PC-9 (cell line): ENCODE data around the gene ARHGAP44. TPM values are rescaled to one million over a fixed set of nuclear protein-coding genes. Genes with fewer than 3 reads are reported as not detected.

ENCODE experiments used
- BruUV-seq: library from RNA; stranded (reverse); fragments of 400-500 nt; replicated peaks from 2 replicates; lab custom pipeline; 2021; lab: Mats Ljungman, UMichigan
- CTCF ChIA-PET: fragments of 300-600 bp; sonication (Branson Sonifier 250); formaldehyde crosslinking; loops from one replicate; lab custom pipeline; 2022; ENCODE audit warnings: antibody characterized with exemption; lab: Charles Lee
- POLR2A ChIA-PET: fragments of 300-600 bp; sonication (Branson Sonifier 250); formaldehyde crosslinking; loops from one replicate; lab custom pipeline; 2022; ENCODE audit warnings: antibody characterized with exemption; ENCODE audit not compliant: unreplicated experiment; lab: Charles Lee
- DNase-seq, 2 experiments: peaks; one replicate each; pipeline versions ENCODE4 v3.0.0 to v3.0.0-alpha.2; 2015 to 2022; ENCODE audit warnings: mixed read lengths in 1 of 2
- H2AFZ ChIP-seq: fragments of 200-600 bp; sonication (generic); 2 replicates; pipeline ENCODE4 v1.8.1; 2017; ENCODE audit warnings: antibody characterized with exemption
- H3F3A ChIP-seq: fragments of 200-600 bp; sonication (generic); 2 replicates; pipeline ENCODE4 v1.8.1; 2017; ENCODE audit warnings: antibody characterized with exemption, mild to moderate bottlenecking, low read depth; ENCODE audit not compliant: insufficient read depth
- H3K27ac ChIP-seq: fragments of 200-600 bp; sonication (generic); 2 replicates; pipeline ENCODE4 v1.6.1; 2016; ENCODE audit warnings: mixed run types
- H3K27me3 ChIP-seq: fragments of 200-600 bp; sonication (generic); 2 replicates; pipeline ENCODE4 v1.6.1; 2016; ENCODE audit warnings: low read depth, mixed run types; ENCODE audit not compliant: insufficient read depth
- H3K36me3 ChIP-seq: fragments of 200-600 bp; sonication (generic); 2 replicates; pipeline ENCODE4 v1.6.1; 2016; ENCODE audit warnings: low read depth, mixed run types
- H3K4me1 ChIP-seq: fragments of 200-600 bp; sonication (generic); replicated peaks from 2 replicates; pipeline ENCODE4 v1.6.1; 2016; ENCODE audit warnings: mixed run types; ENCODE audit not compliant: insufficient read depth
- H3K4me2 ChIP-seq: fragments of 200-600 bp; sonication (generic); 2 replicates; pipeline ENCODE4 v1.6.1; 2017; ENCODE audit warnings: mixed run types
- H3K4me3 ChIP-seq: fragments of 200-600 bp; sonication (generic); 2 replicates; pipeline ENCODE4 v1.6.1; 2016; ENCODE audit warnings: mixed run types
- H3K79me2 ChIP-seq: fragments of 200-600 bp; sonication (generic); 2 replicates; pipeline ENCODE4 v1.6.1; 2017; ENCODE audit warnings: low read depth, mixed run types
- H3K9me2 ChIP-seq: fragments of 200-600 bp; sonication (generic); 2 replicates; pipeline ENCODE4 v1.8.1; 2017; ENCODE audit warnings: mild to moderate bottlenecking; ENCODE audit not compliant: insufficient read depth
- H3K9me3 ChIP-seq: fragments of 200-600 bp; sonication (generic); 2 replicates; pipeline ENCODE4 v1.8.1; 2016; ENCODE audit warnings: low read depth; ENCODE audit not compliant: insufficient read depth
- H4K20me1 ChIP-seq: fragments of 200-600 bp; sonication (generic); 2 replicates; pipeline ENCODE4 v1.8.1; 2017; ENCODE audit not compliant: insufficient read depth
- EZH2 ChIP-seq: fragments of 200-600 bp; sonication (generic); IDR thresholded peaks from 2 replicates; pipeline ENCODE4 v1.8.0; 2017; ENCODE audit warnings: antibody characterized with exemption, low read depth
- intact Hi-C: fragments of 100-400 bp; cut with micrococcal nuclease; formaldehyde crosslinking; loops from one replicate; pipeline ENCODE4 v1.10.0; 2022; ENCODE audit not compliant: unreplicated experiment
- microRNA-seq: library from miRNA; unstranded; fragments of <30 nt; microRNA quantifications from one replicate; pipeline ENCODE4 v1.2.0, GENCODE V29; 2021; ENCODE audit warnings: borderline number of aligned reads, borderline replicate concordance
- total RNA-seq: library from RNA; stranded (reverse); gene quantifications from 2 replicates; pipeline ENCODE4 v1.2.3, GENCODE V29; 2021
- TF ChIP-seq, protein P1 (sequence below): fragments of 200-600 bp; sonication (generic); conservative IDR thresholded peaks from 2 replicates; pipeline ENCODE4 v1.6.1; 2017; ENCODE audit warnings: mixed run types, antibody characterized with exemption, mild to moderate bottlenecking, moderate library complexity

The ARHGAP44 gene
- total RNA-seq, 1 experiment from 2014 or later: not detected

DNA sequence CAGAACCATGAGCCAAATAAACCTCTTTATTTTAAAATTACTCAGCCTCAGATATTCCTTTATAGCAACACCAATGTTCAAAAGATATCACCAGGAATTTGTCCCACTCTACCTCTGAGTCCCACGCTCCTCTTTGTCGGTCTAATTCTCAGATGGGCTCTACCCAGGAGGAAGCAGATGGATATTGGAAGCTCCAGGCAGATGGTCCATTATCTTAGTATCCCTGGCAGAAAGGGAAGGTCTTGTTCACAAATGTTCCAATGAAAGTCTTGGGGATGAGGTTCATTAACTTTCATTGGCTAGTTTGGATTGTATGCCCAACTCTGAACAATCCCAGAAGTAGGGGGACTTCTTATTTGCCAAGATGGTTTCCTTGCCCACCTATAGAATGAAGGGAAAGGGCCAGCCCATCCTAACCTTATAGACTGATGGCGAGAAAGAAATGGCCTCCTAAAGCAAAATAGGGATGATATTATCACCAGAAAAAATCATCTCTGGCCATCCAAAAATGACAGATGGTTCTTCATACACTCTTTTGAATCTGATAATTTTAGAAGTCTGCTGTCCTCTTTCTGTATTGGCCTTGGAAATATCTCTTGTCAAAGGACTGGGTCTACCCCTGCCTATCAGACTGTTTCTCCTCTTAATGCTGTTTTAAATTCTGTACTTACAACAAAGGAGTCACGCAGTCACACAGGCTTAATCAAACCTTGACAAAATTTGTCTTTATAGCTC, 249.8 kb downstream of the ARHGAP44 start:
- intact Hi-C loops: no loop called here
- no peak overlapping the region for H2AFZ ChIP-seq
- DNase-seq: no peak

More for the DNA sequence above, 249.8 kb downstream of the ARHGAP44 start:
- TF ChIP-seq EZH2: no peak
- TF ChIP-seq, protein P1, sequence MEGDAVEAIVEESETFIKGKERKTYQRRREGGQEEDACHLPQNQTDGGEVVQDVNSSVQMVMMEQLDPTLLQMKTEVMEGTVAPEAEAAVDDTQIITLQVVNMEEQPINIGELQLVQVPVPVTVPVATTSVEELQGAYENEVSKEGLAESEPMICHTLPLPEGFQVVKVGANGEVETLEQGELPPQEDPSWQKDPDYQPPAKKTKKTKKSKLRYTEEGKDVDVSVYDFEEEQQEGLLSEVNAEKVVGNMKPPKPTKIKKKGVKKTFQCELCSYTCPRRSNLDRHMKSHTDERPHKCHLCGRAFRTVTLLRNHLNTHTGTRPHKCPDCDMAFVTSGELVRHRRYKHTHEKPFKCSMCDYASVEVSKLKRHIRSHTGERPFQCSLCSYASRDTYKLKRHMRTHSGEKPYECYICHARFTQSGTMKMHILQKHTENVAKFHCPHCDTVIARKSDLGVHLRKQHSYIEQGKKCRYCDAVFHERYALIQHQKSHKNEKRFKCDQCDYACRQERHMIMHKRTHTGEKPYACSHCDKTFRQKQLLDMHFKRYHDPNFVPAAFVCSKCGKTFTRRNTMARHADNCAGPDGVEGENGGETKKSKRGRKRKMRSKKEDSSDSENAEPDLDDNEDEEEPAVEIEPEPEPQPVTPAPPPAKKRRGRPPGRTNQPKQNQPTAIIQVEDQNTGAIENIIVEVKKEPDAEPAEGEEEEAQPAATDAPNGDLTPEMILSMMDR: no peak
- H3K4me2 ChIP-seq: no peak overlapping the region
- POLR2A ChIA-PET: no interaction called here
- no peak overlapping the region for H3K4me3 ChIP-seq
- peaks cover 42% of the 10 kb centered on the region for H3K27me3 ChIP-seq
- no peaks in the 10 kb centered on the region for H3K79me2 ChIP-seq
- no peaks in the 10 kb centered on the region for H3K36me3 ChIP-seq
- H3K9me2 ChIP-seq: no peaks in the 10 kb centered on the region
- H3K4me1 ChIP-seq: no peaks in the 10 kb centered on the region
- CTCF ChIA-PET: no interaction called here
- no peaks in the 10 kb centered on the region for H3K9me3 ChIP-seq
- BruUV-seq: no TSS peak
- H3K27ac ChIP-seq: no peak overlapping the region
- no peaks in the 10 kb centered on the region for H4K20me1 ChIP-seq
- no peaks in the 10 kb centered on the region for H3F3A ChIP-seq

Small RNA genes within 50 kb of the gene (microRNA-seq; reads per million reads assigned to microRNA genes)
- not detected for gene MIR1269B

Other genes starting within 250 kb of the ARHGAP44 start
- gene MYOCD, start 123.6 kb upstream of the ARHGAP44 start, total RNA-seq: not detected in 2 replicates
- 58.4 and 62.7 TPM in 2 replicates for gene ELAC2, start 228.5 kb downstream of the ARHGAP44 start, total RNA-seq